ENCODE measurements around the gene SOAT1. TPM values are rescaled to one million over a fixed set of nuclear protein-coding genes. Genes with fewer than 3 reads are reported as not detected.
"Not testable (repeated sequence)": the region's sequence is repeated elsewhere in the genome, so short reads cannot be mapped to it uniquely, and the experiment has no call there.

SOAT1 gene
- total RNA-seq, 3 donors from 2014 or later = 25.1 to 32.6 (median 28.6) TPM

DNA sequence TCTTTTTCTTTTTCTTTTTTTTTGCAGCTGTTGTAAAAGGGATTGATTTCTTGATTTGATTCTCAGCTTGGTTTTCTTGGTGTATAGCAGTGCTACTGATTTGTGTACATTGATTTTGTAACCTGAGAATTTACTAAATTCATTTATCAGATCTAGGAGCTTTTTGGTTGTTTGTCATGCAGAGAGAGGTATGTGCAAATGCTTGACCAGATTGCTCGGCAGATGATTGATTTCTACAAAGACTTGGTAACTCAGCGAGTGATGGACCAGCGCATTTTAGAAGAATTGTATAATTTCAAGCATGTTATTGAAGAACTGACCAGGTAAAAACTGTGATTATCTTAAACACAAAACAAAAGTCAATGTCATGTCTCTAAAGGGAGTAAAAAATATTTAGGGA is 100.1 kb downstream of the SOAT1 start:
- DNase-seq (no peak), ATAC-seq (no peak)
- intact Hi-C loops (cut with DNase I, micrococcal nuclease) = no loop called here
- TF ChIP-seq, protein P1, sequence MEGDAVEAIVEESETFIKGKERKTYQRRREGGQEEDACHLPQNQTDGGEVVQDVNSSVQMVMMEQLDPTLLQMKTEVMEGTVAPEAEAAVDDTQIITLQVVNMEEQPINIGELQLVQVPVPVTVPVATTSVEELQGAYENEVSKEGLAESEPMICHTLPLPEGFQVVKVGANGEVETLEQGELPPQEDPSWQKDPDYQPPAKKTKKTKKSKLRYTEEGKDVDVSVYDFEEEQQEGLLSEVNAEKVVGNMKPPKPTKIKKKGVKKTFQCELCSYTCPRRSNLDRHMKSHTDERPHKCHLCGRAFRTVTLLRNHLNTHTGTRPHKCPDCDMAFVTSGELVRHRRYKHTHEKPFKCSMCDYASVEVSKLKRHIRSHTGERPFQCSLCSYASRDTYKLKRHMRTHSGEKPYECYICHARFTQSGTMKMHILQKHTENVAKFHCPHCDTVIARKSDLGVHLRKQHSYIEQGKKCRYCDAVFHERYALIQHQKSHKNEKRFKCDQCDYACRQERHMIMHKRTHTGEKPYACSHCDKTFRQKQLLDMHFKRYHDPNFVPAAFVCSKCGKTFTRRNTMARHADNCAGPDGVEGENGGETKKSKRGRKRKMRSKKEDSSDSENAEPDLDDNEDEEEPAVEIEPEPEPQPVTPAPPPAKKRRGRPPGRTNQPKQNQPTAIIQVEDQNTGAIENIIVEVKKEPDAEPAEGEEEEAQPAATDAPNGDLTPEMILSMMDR (IDR thresholded peaks at IDR 0.05) = no peak
- Histone ChIP-seq H3K4me1 (ENCODE audit: low read depth) (no peaks in the 10 kb centered on the region), H3K4me3 (no peak overlapping the region), H3K9me3 (no peaks in the 10 kb centered on the region), H3K36me3 (ENCODE audit: low read depth) (no peaks in the 10 kb centered on the region)

DNA sequence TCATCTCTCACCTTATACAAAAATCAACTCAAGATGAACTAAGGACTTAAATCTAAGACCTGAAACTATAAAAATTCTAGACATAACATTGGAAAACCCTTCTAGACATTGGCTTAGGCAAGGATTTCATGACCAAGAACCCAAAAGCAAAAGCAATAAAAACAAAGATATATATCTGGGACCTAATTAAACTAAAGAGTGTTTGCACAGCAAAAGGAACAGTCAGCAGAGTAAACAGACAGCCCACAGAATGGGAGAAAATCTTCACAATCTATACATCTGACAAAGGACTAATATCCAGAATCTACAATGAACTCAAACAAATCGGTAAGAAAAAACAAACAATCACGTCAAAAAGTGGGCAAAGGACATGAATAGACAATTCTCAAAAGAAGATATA is 105.8 kb downstream of the SOAT1 start:
- intact Hi-C loops (cut with DNase I, micrococcal nuclease) = not testable (repeated sequence)

More for the DNA sequence above, 105.8 kb downstream of the SOAT1 start:
- H3K4me1 ChIP-seq (ENCODE audit: low read depth); H3K36me3 ChIP-seq (ENCODE audit: low read depth); H3K4me3 ChIP-seq; ATAC-seq; DNase-seq; H3K9me3 ChIP-seq: not testable (repeated sequence)

Other genes starting within 250 kb of the SOAT1 start
- gene TOR3A, start 211.7 kb upstream of the SOAT1 start, total RNA-seq = 10 to 100 TPM; 22.8 to 28.1 (median 25.3) TPM
- 10 to 100 TPM; 14.8 to 22.2 (median 18.6) TPM for gene ABL2, start 64.1 kb upstream of the SOAT1 start, total RNA-seq
- 10 to 100 TPM in 2 of 3 donors, 1 to 10 TPM in 1; 5.6 to 21.1 (median 10.2) TPM for gene AXDND1, start 72.2 kb downstream of the SOAT1 start, total RNA-seq

Measured in mucosa of descending colon (tissue), 3 donors.